C4-2B (cell line): ENCODE measurements around the gene RIOK1.

Experiments
- ZFX ChIP-seq: fragments of 450-650 bp; IDR thresholded peaks from 2 replicates; pipeline ENCODE4 v1.6.1; 2017
- TF ChIP-seq, protein P1 (sequence below): fragments of 450-650 bp; conservative IDR thresholded peaks from 2 replicates; pipeline ENCODE4 v1.5.1; 2017; ENCODE audit warnings: mild to moderate bottlenecking

DNA sequence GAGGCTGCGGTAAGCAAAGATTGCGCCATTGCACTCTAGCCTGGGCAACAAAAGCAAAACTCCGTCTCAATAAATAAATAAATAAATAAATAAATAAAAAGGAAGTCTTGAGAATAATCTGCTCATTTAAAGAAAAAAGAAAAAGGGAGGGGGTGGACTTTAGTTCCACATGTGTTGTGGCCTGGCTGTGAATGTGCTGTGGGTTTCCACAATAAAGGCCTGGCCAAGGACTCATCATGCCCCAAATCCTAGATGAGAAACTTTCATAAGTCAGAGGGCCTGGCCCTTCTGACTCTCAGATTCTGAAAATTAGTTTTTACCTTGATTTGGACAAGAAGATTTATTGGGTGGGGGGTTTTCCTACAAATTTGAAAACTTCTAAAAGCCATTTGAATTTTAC is 48.4 kb downstream of the RIOK1 start:
- TF ChIP-seq, protein P1, sequence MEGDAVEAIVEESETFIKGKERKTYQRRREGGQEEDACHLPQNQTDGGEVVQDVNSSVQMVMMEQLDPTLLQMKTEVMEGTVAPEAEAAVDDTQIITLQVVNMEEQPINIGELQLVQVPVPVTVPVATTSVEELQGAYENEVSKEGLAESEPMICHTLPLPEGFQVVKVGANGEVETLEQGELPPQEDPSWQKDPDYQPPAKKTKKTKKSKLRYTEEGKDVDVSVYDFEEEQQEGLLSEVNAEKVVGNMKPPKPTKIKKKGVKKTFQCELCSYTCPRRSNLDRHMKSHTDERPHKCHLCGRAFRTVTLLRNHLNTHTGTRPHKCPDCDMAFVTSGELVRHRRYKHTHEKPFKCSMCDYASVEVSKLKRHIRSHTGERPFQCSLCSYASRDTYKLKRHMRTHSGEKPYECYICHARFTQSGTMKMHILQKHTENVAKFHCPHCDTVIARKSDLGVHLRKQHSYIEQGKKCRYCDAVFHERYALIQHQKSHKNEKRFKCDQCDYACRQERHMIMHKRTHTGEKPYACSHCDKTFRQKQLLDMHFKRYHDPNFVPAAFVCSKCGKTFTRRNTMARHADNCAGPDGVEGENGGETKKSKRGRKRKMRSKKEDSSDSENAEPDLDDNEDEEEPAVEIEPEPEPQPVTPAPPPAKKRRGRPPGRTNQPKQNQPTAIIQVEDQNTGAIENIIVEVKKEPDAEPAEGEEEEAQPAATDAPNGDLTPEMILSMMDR = no peak
- no peak for TF ChIP-seq ZFX
